GM12875 (cell line): Measurements from ENCODE around the gene LAPTM5.
"Not testable (repeated sequence)": the region's sequence is repeated elsewhere in the genome, so short reads cannot be mapped to it uniquely, and the experiment has no call there.

Source experiments
- H3K4me3 ChIP-seq: one replicate; pipeline ENCODE4 v1.5.1; 2011; ENCODE audit warnings: low read depth, low read length, control low read depth
- CTCF ChIP-seq: IDR thresholded peaks from 2 replicates; pipeline ENCODE4 v1.5.1; 2011; ENCODE audit warnings: low read depth, mild to moderate bottlenecking, control low read depth, inconsistent platforms, low read length, moderate library complexity, borderline replicate concordance; ENCODE audit not compliant: insufficient read depth

LAPTM5 gene

GRCh38 chr1:30691480-30691879 is 66.1 kb downstream of the LAPTM5 start:
- no peak for TF ChIP-seq CTCF

GRCh38 chr1:30689901-30690645 is 67.5 kb downstream of the LAPTM5 start:
- TF ChIP-seq CTCF: no peak
- no peak overlapping the region for H3K4me3 ChIP-seq

More at GRCh38 chr1:30691480-30691879, 66.1 kb downstream of the LAPTM5 start:
- no peak overlapping the region for H3K4me3 ChIP-seq

GRCh38 chr1:30688920-30689794 is 68.4 kb downstream of the LAPTM5 start:
- no peak overlapping the region for H3K4me3 ChIP-seq
- no peak for TF ChIP-seq CTCF

GRCh38 chr1:30688516-30688915 is 69.1 kb downstream of the LAPTM5 start:
- not testable (repeated sequence) for H3K4me3 ChIP-seq

GRCh38 chr1:30687886-30688285 is 69.7 kb downstream of the LAPTM5 start:
- TF ChIP-seq CTCF: no peak
- no peak overlapping the region for H3K4me3 ChIP-seq

GRCh38 chr1:30686236-30686935 is 71.2 kb downstream of the LAPTM5 start:
- H3K4me3 ChIP-seq: no peak overlapping the region
- no peak for TF ChIP-seq CTCF

- no peak for TF ChIP-seq CTCF
- H3K4me3 ChIP-seq: no peak overlapping the region
Measured at GRCh38 chr1:30685796-30686165, 71.8 kb downstream of the LAPTM5 start.
